Measurements from ENCODE around the gene OTUD7B. TPM values are rescaled to one million over a fixed set of nuclear protein-coding genes. Genes with fewer than 3 reads are reported as not detected.

Gene OTUD7B
- total and polyA plus RNA-seq, 10 of the 15 experiments (the other 5 are each of a cell fraction or from before 2014, with no cell fraction given): 1.7 to 24.9 (median 6.6) TPM

GRCh38 chr1:149896575-149896974 is 114.0 kb downstream of the OTUD7B start:
- BruUV-seq (replicated peaks): no TSS peak
- RAD21 ChIA-PET (ENCODE audit: unreplicated experiment): no interaction called here
- ATAC-seq (no peak), FAIRE-seq (no peak), DNase-seq (ENCODE audit: low read depth, low spot score) (no peak)
- 73% methylated on average over 4 of the region's 4 CpGs for WGBS (ENCODE audit: insufficient coverage, insufficient replicate concordance, low lambda C conversion rate, missing lambda C conversion rate)
- no peaks in the 10 kb centered on the region for H4K20me1 ChIP-seq (ENCODE audit: control insufficient read depth, insufficient read depth)
- H3K4me2 ChIP-seq (ENCODE audit: control insufficient read depth, insufficient read depth): no peak overlapping the region
- no peak overlapping the region for H3K27ac ChIP-seq (ENCODE audit: control insufficient read depth, insufficient read depth)
- no peaks in the 10 kb centered on the region for H3K27me3 ChIP-seq (replicated peaks in 1 of 2; ENCODE audit: control insufficient read depth in 2 of 2, insufficient read depth in 2 of 2, low read length in 1 of 2)
- in situ Hi-C loops (cut with MboI): no loop called here
- CTCF ChIA-PET: no interaction called here
- peaks cover 6% of the 10 kb centered on the region; the same call in 1 of the 2 replicates for H3K4me1 ChIP-seq (ENCODE audit: control insufficient read depth, insufficient read depth, low read length)
- SMC1A ChIA-PET (ENCODE audit: uncharacterized antibody, unreplicated experiment): no interaction called here
- no peak overlapping the region for H2AFZ ChIP-seq (ENCODE audit: control insufficient read depth, low read depth, low read length)
- H3K9me3 ChIP-seq (replicated peaks; ENCODE audit: control insufficient read depth, insufficient read depth, low read length): no peaks in the 10 kb centered on the region
- H3K36me3 ChIP-seq (ENCODE audit: control insufficient read depth in 2 of 2, insufficient read depth in 2 of 2, low read length in 1 of 2): no peaks in the 10 kb centered on the region
- H3K4me3 ChIP-seq: no peak overlapping the region
- no peak for TF ChIP-seq ETV6 (conservative IDR thresholded peaks at IDR 0.05 in 1 of 2, IDR thresholded peaks at IDR 0.05 in 1 of 2; ENCODE audit: borderline replicate concordance in 1 of 2, low read depth in 1 of 2)
- TF ChIP-seq MEF2A (IDR thresholded peaks at IDR 0.05; ENCODE audit: insufficient read depth, low read depth, low read length): no peak
- TF ChIP-seq IKZF1 (conservative IDR thresholded peaks at IDR 0.05): no peak
- TF ChIP-seq SP1 (IDR thresholded peaks at IDR 0.05; ENCODE audit: low read depth, low read length): no peak
- no peak for TF ChIP-seq RELA (IDR thresholded peaks at IDR 0.05; ENCODE audit: borderline replicate concordance, partially characterized antibody)
- TF ChIP-seq TAF1 (IDR thresholded peaks at IDR 0.05; ENCODE audit: borderline replicate concordance, low read depth, low read length): no peak
- no peak for TF ChIP-seq ZNF622 (IDR thresholded peaks at IDR 0.05)
- no peak for TF ChIP-seq CHD4 (IDR thresholded peaks at IDR 0.05)
- no peak for TF ChIP-seq POLR2AphosphoS5 (IDR thresholded peaks at IDR 0.05; ENCODE audit: low read length)
- no peak for TF ChIP-seq IKZF2 (IDR thresholded peaks at IDR 0.05)
- TF ChIP-seq SMAD1 (IDR thresholded peaks at IDR 0.05; ENCODE audit: low read depth, partially characterized antibody): no peak
- TF ChIP-seq CEBPZ (IDR thresholded peaks at IDR 0.05; ENCODE audit: low read depth, low read length): no peak
- no peak for TF ChIP-seq ZZZ3 (IDR thresholded peaks at IDR 0.05; ENCODE audit: control insufficient read depth, insufficient read length, low read depth)
- no peak for TF ChIP-seq BCLAF1 (IDR thresholded peaks at IDR 0.05)
- TF ChIP-seq IRF4 (IDR thresholded peaks at IDR 0.05; ENCODE audit: low read depth, low read length): no peak
- intact Hi-C loops (cut with micrococcal nuclease; ENCODE audit: unreplicated experiment): no loop called here
- peaks cover 4% of the 10 kb centered on the region for H3K79me2 ChIP-seq (ENCODE audit: control insufficient read depth, insufficient read depth, low read length)
- POLR2A ChIA-PET: interaction anchor here (0.7 kb wide), 1 partner anchor 9 kb away, joined by 3 read pairs; a partner anchor contains a TSS
- no peak overlapping the region for H3K9ac ChIP-seq (ENCODE audit: control insufficient read depth, insufficient read depth, low read length)
